ENCODE measurements around the gene DICER1. TPM values are rescaled to one million over a fixed set of nuclear protein-coding genes. Genes with fewer than 3 reads are reported as not detected.

Gene DICER1
- total RNA-seq, 1 experiment from 2014 or later, result 57.3 TPM

- ChIA-PET CTCF (no interaction called here), POLR2A (no interaction called here)
- Histone ChIP-seq H3K9me3 (no peaks in the 10 kb centered on the region), H3K4me1 (no peaks in the 10 kb centered on the region), H3K4me3 (ENCODE audit: low read depth, low read length) (no peak overlapping the region), H3K36me3 (ENCODE audit: control insufficient read depth, insufficient read depth, low read length) (no peaks in the 10 kb centered on the region), H3K27me3 (replicated peaks; ENCODE audit: control insufficient read depth, insufficient read depth, low read length) (no peaks in the 10 kb centered on the region; the same call in none of the 2 replicates)
- intact Hi-C loops (cut with micrococcal nuclease; ENCODE audit: unreplicated experiment), result no loop called here
- BruUV-seq (replicated peaks), result no TSS peak
- TF ChIP-seq, protein P1, sequence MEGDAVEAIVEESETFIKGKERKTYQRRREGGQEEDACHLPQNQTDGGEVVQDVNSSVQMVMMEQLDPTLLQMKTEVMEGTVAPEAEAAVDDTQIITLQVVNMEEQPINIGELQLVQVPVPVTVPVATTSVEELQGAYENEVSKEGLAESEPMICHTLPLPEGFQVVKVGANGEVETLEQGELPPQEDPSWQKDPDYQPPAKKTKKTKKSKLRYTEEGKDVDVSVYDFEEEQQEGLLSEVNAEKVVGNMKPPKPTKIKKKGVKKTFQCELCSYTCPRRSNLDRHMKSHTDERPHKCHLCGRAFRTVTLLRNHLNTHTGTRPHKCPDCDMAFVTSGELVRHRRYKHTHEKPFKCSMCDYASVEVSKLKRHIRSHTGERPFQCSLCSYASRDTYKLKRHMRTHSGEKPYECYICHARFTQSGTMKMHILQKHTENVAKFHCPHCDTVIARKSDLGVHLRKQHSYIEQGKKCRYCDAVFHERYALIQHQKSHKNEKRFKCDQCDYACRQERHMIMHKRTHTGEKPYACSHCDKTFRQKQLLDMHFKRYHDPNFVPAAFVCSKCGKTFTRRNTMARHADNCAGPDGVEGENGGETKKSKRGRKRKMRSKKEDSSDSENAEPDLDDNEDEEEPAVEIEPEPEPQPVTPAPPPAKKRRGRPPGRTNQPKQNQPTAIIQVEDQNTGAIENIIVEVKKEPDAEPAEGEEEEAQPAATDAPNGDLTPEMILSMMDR (IDR thresholded peaks at IDR 0.05; ENCODE audit: insufficient read depth in 1 of 2, low read depth in 1 of 2, low read length in 1 of 2, severe bottlenecking in 1 of 2, unreplicated experiment in 1 of 2), result no peak
- Mint-ChIP-seq H3K4me3 (ENCODE audit: unreplicated experiment) (no peak overlapping the region), H3K27ac (ENCODE audit: unreplicated experiment) (no peak overlapping the region), H3K36me3 (ENCODE audit: insufficient read depth, unreplicated experiment) (no peaks in the 10 kb centered on the region), H3K4me1 (ENCODE audit: low read depth, unreplicated experiment) (no peaks in the 10 kb centered on the region), H3K27me3 (ENCODE audit: insufficient read depth, unreplicated experiment) (peaks cover 32% of the 10 kb centered on the region), H3K9me3 (ENCODE audit: unreplicated experiment) (no peaks in the 10 kb centered on the region)
- DNase-seq, result no peak
Observed at GRCh38 chr14:95038521-95039250, 118.6 kb downstream of the DICER1 start.

- TF ChIP-seq, protein P1 (IDR thresholded peaks at IDR 0.05; ENCODE audit: insufficient read depth in 1 of 2, low read depth in 1 of 2, low read length in 1 of 2, severe bottlenecking in 1 of 2, unreplicated experiment in 1 of 2), result no peak
- Mint-ChIP-seq H3K9me3 (ENCODE audit: unreplicated experiment) (no peaks in the 10 kb centered on the region), H3K4me3 (ENCODE audit: unreplicated experiment) (no peak overlapping the region), H3K36me3 (ENCODE audit: insufficient read depth, unreplicated experiment) (no peaks in the 10 kb centered on the region), H3K27ac (ENCODE audit: unreplicated experiment) (no peak overlapping the region), H3K4me1 (ENCODE audit: low read depth, unreplicated experiment) (no peaks in the 10 kb centered on the region), H3K27me3 (ENCODE audit: insufficient read depth, unreplicated experiment) (peaks cover 35% of the 10 kb centered on the region)
- intact Hi-C loops (cut with micrococcal nuclease; ENCODE audit: unreplicated experiment), result no loop called here
- BruUV-seq (replicated peaks), result no TSS peak
- Histone ChIP-seq H3K4me1 (no peaks in the 10 kb centered on the region), H3K9me3 (peaks cover 10% of the 10 kb centered on the region), H3K27me3 (replicated peaks; ENCODE audit: control insufficient read depth, insufficient read depth, low read length) (no peaks in the 10 kb centered on the region; the same call in none of the 2 replicates), H3K36me3 (ENCODE audit: control insufficient read depth, insufficient read depth, low read length) (no peaks in the 10 kb centered on the region), H3K4me3 (ENCODE audit: low read depth, low read length) (no peak overlapping the region)
- CTCF ChIA-PET, result no interaction called here
- POLR2A ChIA-PET, result no interaction called here
- no peak for DNase-seq
Observed at GRCh38 chr14:95037273-95037672, 120.1 kb downstream of the DICER1 start.

Small RNA genes lying within 50 kb of the gene (microRNA-seq; reads per million reads assigned to microRNA genes)
- gene MIR3173, result 3.2 reads per million, percentile 19 among the genes with 10 or more reads in this experiment

Other genes starting within 250 kb of the DICER1 start
- 5.2 and 6.7 TPM in 2 replicates for gene CLMN, start 162.4 kb upstream of the DICER1 start, total RNA-seq (2022)

Measured in Caco-2 (cell line).